HG03280 (cell line): ENCODE results near the gene RBM46.
"Not testable (repeated sequence)": the region's sequence is repeated elsewhere in the genome, so short reads cannot be mapped to it uniquely, and the experiment has no call there.

Experiments used
- ATAC-seq: cut with Tn5 transposase; IDR thresholded peaks from one replicate; pipeline ENCODE4 v1.9.1; 2021; ENCODE audit warnings: mild to moderate bottlenecking, moderate library complexity; ENCODE audit not compliant: unreplicated experiment

The RBM46 gene

GRCh38 chr4:154836030-154836429, 55.0 kb downstream of the RBM46 start:
- ATAC-seq: no peak

GRCh38 chr4:154836513-154836912, 55.4 kb downstream of the RBM46 start:
- ATAC-seq: no peak

GRCh38 chr4:154838155-154838554, 57.1 kb downstream of the RBM46 start:
- ATAC-seq: no peak

- ATAC-seq: no peak
Observed at GRCh38 chr4:154838694-154839093, 57.6 kb downstream of the RBM46 start.

- ATAC-seq: no peak
Observed at GRCh38 chr4:154854362-154854761, 73.3 kb downstream of the RBM46 start.

- ATAC-seq: no peak
Observed at GRCh38 chr4:154858166-154858565, 77.1 kb downstream of the RBM46 start.

- no peak for ATAC-seq
Observed at GRCh38 chr4:154868414-154869194, 87.5 kb downstream of the RBM46 start.

- no peak for ATAC-seq
Observed at GRCh38 chr4:154869301-154869700, 88.2 kb downstream of the RBM46 start.

GRCh38 chr4:154872198-154872597, 91.1 kb downstream of the RBM46 start:
- ATAC-seq: no peak

GRCh38 chr4:154874049-154874448, 93.0 kb downstream of the RBM46 start:
- not testable (repeated sequence) for ATAC-seq

GRCh38 chr4:154877110-154877760, 96.2 kb downstream of the RBM46 start:
- no peak for ATAC-seq
